Fibroblast of villous mesenchyme (primary cell): ENCODE measurements around the gene PRKCE. TPM values are rescaled to one million over a fixed set of nuclear protein-coding genes. Genes with fewer than 3 reads are reported as not detected.

Source experiments
- DNase-seq: peaks from one replicate; pipeline ENCODE4 v3.0.0-alpha.2; 2010; ENCODE audit warnings: low read depth
- H3K4me3 ChIP-seq: 2 replicates; pipeline ENCODE4 v1.5.1; 2011; ENCODE audit warnings: low read depth, mild to moderate bottlenecking, low read length
- total RNA-seq: library from RNA; depleted of rRNA; stranded (reverse); fragments of >200 nt; gene quantifications from 2 replicates; pipeline ENCODE4 v1.2.3, GENCODE V29; 2012
- TF ChIP-seq, protein P1 (sequence below): IDR thresholded peaks from 2 replicates; pipeline ENCODE4 v1.5.1; 2012; ENCODE audit warnings: low read depth, mild to moderate bottlenecking, low read length; ENCODE audit not compliant: insufficient read depth

The PRKCE gene
- total RNA-seq, 1 donor: 27.2 TPM

DNA sequence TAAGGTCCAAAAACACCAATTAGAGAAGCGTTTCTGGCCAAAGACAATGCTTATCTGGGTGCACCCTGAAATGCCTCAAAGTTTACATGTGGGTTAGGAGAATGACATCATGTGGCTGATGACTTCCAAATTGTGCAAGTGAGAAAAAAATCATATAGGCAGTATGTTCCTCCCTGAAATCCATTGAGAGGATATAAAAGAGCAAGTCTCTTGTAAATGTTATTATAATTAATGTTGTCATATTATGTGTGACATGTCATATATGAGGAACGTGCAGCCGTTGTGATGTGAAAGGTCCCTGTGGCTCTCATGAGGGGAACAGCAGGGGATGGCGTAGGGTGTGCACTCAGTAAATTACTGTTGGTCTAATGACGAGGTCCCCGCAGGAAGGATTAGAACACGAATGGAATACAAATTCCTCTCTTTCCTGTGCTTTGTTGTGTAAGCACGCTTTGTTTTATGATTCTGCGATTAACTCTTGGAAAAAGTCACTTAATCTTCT lies 290.8 kb downstream of the PRKCE start:
- H3K4me3 ChIP-seq: no peak overlapping the region
- DNase-seq: peak; percentile 82
- TF ChIP-seq, protein P1, sequence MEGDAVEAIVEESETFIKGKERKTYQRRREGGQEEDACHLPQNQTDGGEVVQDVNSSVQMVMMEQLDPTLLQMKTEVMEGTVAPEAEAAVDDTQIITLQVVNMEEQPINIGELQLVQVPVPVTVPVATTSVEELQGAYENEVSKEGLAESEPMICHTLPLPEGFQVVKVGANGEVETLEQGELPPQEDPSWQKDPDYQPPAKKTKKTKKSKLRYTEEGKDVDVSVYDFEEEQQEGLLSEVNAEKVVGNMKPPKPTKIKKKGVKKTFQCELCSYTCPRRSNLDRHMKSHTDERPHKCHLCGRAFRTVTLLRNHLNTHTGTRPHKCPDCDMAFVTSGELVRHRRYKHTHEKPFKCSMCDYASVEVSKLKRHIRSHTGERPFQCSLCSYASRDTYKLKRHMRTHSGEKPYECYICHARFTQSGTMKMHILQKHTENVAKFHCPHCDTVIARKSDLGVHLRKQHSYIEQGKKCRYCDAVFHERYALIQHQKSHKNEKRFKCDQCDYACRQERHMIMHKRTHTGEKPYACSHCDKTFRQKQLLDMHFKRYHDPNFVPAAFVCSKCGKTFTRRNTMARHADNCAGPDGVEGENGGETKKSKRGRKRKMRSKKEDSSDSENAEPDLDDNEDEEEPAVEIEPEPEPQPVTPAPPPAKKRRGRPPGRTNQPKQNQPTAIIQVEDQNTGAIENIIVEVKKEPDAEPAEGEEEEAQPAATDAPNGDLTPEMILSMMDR: no peak

DNA sequence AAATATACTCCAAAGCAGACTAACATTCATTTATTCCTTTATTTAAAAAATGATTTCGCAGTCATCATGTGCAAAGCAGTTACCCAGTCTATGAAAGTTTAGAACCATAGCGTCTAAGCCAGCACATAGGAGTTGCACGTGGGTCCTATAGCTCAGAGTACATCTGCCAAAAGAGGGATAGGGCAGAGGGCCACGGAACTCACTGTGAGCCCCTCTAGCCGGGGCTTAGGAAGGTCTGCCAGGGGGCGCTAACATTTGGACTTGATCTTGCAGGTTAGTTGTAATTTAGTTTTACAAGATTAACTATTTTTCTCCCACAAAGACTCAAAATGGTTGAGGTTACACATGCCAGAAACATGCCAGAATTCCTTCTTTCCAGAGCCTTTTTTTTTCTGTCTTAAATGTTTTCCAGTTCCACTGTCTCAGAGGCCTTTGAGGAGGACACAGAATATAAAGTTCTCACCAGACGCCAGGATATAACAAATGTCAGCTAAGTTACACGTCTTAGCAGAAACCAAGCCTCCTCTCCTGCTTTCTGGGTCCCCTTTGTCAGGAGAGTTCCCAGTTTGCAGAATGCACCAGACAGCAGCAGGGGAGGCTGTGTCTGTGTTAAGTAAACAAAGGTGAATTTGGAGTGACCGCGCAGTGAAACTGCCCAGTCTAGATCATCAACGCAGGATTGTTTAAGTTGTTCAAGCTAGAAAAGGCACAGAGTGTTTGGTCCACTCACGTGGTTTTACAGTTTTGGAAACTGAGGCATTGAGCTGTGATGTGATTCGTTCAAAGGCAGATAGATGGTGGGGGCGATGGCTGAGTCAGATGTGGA lies 292.0 kb downstream of the PRKCE start:
- no peak for DNase-seq
- TF ChIP-seq, protein P1: no peak

DNA sequence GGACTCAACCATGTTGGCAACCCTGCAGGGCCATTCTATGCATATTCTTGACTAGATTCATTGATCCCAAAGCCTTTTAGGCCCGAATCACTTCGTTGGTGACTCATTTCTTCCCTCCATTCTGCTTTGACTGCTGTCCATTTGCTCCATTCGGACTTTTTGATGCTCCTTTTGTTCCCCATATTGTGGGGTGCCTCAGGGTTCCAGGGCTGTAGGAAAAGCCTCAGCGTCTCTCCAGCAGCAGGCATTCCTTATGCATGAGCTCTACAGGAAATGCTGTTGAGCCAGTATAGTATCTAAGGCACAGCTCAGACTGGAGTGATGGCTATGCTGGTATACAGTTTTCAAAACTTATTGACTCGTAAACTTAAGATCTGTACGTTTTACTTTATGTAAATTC lies 292.6 kb downstream of the PRKCE start:
- TF ChIP-seq, protein P1: no peak
- H3K4me3 ChIP-seq: no peak overlapping the region
- DNase-seq: peak; percentile 57

More for the DNA sequence above, 292.0 kb downstream of the PRKCE start:
- no peak overlapping the region for H3K4me3 ChIP-seq

DNA sequence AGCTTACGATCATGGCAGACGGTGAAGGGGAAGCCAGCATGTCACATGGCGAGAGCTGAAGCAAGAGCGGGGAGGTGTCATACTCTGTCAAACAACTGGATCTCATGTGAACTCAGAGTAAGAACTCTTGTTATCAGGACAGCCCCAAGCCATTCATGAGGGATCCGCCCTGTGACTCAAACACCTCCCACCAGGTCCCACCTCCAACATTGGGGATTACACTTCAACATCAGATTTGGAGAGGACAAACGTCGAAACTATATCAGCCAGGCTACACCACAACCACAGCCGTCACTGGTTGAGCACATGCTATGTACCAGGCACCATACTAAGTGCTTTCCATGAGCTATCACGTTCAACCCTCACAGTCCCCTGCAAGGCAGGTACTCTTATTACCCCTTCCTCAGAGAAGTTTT lies 293.8 kb downstream of the PRKCE start:
- no peak for DNase-seq
- TF ChIP-seq, protein P1: no peak
- H3K4me3 ChIP-seq: no peak overlapping the region

DNA sequence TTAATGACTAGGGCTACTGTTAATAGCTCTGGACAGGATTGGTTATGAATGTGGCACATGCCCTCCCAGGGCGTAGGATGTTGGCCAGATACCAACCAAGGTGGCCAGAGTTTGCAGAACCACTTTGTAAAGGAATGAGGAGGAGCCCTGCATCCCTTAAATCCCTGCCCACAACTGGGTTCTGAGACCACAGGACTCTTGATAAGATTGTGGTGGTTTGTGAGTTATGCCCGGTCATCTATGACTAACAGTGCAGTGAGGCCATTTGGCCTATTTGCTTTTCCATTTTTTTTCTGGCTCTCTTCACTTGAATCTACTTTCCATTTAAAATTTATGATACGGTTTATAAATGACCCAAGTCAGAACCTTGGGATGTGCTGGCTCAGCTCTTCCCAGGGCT lies 294.5 kb downstream of the PRKCE start:
- TF ChIP-seq, protein P1: no peak
- DNase-seq: peak; percentile 74
- H3K4me3 ChIP-seq: no peak overlapping the region

DNA sequence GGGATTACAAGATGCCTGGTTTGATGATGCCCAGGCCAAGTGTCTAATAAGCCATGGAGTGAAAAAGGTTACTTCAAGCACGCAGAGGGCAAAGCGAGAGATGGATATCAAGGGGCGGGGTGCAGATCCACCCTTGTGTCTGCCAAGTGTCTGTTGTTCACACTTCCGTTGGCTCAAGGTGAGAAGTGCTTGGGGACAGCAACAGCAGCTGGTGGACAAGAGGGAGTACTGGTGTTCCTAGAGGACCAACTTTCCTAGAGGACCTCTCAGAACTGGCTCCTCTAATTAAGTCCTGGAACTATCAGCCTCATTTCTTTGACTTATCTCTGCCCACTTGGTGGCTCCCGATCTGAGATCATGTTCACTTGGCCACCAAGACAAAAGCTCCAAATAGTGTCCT lies 299.1 kb downstream of the PRKCE start:
- no peak overlapping the region for H3K4me3 ChIP-seq
- TF ChIP-seq, protein P1: no peak
- DNase-seq: no peak
